ENCODE data around the gene JAM3.

Gene JAM3

GRCh38 chr11:134040386-134041302 lies 28.2 kb upstream of the JAM3 start:
- DNase-seq, result peak; percentile 57

GRCh38 chr11:134041349-134041748 lies 27.5 kb upstream of the JAM3 start:
- DNase-seq, result no peak

DNA sequence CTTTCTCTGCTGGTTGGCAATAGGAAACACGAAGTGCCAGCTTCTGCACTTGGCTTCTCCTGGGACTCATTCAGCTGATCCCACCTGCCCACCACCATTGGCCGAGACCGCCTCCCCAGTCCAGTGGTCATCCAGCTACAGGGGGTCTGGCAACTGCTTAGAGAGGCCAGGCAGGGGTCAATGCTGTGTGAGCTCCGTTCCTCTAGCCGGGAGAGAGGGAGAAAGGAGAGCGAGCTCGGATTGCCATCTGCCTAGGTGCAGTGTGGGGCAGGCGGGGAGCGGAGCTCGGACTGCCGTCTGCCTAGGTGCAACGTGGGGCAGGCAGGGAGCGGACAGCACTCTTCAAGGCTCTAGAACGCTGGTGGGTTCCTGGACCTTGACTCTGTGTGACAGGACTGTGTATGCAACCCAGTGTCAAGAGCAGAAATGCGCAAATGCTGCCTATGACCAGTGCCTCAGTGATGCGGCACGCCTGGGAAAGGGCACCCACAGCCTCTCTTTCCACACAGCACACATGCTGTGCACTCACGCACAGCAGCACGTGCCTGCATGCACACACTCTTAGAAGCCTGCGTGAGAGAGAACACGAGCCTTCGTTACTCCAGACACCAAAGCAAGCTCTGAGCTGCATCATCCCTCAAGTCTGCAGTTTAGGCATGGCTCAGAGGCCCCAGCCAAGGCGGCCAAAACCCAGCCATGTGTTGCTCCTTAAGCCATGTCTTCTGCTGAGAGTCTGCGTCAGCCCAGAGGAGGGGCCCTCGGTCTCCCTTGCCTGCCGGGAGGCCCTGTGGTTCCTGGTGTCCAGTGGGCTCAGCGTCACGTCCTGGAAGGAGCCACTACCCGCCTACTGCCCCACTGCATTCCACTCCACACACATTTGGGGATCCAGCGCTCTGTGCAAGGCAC lies 26.8 kb upstream of the JAM3 start:
- DNase-seq, result peak; percentile 31

- no peak for DNase-seq
Measured at GRCh38 chr11:134043821-134044420, 25.0 kb upstream of the JAM3 start.

DNA sequence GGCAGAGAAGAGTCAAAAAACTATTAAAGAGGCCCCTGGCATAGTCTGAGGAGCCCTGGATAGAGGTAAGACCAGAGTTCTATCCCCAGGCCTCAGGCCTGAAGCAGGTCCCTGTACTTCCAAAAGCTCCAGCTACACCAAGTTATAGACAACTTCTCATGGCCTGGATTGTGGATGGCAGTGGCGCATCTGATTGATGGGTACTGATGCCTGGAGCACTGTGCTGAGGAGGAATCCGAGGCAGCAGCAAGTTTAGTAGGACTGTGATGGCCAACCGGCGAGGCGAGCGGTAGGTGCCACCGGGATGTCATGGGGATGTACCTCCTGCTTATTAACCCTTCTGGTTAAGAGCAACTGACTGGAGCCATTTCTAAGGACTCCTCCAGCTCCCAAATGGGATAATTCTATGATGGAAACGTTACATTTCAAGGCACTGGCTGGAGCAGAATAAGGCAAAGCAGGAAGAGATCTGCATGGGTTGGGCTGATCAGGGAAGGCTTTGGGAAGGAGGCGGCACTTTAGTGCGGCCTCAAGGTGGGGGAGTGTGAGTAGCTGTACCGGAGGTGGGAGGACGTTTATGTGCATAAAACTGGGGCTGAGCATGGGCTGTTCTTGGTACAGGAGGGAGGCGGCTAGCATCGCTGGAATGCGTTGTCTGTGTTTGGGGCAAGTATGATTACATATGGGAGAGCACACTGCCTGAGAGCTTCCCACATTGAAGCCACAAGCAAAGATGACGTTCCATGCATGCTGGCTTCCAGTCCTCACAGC lies 24.2 kb upstream of the JAM3 start:
- no peak for DNase-seq

GRCh38 chr11:134045799-134046635 lies 22.9 kb upstream of the JAM3 start:
- DNase-seq, result no peak

GRCh38 chr11:134046681-134047449 lies 22.0 kb upstream of the JAM3 start:
- DNase-seq, result no peak

- peak; percentile 70 for DNase-seq
Measured at GRCh38 chr11:134047586-134047999, 21.3 kb upstream of the JAM3 start.

DNA sequence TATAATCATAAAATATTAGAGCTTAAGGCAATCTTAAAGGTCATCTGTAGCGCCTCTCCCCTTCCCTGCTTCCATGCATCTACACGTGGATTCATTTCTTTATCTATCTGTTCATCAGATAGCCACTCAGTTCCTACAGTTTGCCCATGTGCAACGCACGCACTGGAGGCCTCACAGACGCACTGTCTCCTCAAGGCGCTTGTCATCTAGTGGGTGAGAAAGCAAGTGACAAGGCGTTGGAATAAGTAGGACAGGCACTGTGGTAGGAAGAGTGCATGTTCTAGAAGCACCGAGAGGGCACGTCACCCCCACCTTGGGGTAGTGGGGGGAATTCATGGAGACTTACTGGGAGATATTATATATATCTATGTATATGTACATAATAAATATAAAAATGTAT lies 20.8 kb upstream of the JAM3 start:
- DNase-seq, result no peak

DNA sequence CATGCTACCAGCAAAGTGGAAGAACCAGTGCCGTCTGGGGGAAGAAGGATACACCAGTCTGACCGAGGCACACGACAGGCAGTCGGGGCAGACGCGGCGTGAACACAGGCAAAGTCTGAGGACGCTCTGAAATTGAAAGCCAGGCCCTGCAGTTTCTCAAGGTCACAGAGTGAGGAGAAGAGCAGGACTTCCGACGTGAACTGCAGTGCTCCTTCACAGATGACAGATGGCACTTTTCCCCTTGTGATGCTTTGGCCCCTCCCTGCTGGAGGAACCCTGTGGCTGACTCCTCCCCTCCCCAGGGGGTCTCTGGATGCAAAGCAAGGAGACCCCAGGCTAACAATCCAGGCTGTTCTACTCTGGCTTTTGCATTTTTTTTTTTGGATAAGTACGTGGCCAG lies 19.6 kb upstream of the JAM3 start:
- no peak for DNase-seq

GRCh38 chr11:134050541-134051383 lies 18.1 kb upstream of the JAM3 start:
- peak; percentile 53 for DNase-seq

- no peak for DNase-seq
Measured at GRCh38 chr11:134052395-134052987, 16.4 kb upstream of the JAM3 start.

- peak; percentile 31 for DNase-seq
Measured at GRCh38 chr11:134052988-134053945, 15.6 kb upstream of the JAM3 start.

DNA sequence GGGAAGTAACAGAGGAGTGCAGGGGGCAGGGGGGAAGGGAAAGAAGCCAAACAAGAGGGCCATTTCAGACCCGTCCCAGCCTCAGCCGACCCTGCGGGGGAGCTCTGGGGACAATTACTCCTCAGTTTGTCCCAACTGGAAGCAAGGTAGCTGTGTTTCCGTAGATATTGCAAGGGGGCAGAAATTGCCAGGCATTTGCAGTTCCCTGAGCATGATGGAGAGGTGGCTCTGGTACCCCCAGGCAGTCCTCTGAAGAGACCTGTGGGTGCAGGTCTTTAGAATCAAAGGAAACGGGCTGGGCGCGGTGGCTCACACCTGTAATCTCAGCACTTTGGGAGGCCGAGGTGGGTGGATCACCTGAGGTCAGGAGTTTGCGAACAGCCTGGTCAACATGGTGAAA lies 13.8 kb upstream of the JAM3 start:
- DNase-seq, result no peak

DNA sequence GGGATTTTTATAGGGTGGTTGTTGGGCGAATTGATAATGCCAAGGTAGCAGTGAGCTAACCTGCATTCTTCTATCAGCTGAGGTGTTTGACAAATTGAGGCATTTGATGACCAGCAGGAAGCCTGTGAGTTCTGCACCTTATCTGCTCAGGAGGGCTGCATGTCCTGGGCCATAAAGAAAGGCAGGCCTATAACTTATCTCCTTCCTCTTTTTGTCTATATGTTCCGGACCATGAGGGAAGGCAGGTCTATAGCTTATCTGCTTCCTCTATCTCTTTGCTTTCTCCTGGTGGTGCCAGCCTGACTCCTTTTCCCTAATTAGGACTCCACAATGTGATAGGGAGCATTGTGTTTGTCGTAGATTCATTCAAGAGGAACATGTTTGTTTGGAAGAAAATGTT lies 8.6 kb upstream of the JAM3 start:
- DNase-seq, result no peak

DNA sequence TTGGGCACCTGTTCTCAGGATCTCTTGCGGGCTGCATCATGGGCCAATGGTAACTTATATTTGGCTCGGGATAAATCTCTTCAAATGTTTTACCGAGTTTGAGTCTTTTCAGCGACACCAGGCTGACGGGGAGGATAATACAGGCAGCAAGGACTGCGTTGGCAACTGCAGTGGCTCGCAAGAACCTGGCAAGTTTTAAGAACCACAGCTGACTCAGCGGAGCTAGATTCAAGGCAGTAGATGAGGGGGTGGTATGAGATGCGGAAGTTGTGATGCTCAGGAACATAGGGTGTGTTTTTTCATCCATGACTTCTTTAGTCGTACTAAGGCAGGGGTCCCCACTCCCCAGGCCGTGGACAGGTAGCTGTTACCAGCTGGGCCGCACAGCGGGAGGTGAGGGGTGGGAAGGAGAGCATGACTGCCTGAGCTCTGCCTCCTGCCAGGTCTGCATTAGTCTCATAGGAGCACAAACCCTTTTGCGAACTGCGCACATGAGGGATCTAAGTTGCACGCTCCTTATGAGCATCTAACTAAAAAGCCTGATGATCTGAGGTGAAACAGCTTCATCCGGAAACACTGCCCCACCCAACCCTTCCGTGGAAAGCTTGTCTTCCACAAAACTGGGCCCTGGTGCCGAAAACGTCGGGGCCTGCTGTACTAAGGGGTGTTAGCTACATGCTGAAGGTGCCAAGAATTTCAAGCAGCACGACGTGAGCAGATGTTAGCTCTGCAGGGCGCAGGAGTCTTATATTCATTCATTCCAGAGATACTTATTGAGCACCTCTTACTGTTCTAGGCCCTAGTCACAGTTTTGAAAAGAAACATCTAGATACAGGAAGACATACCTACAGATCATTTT lies 6.4 kb upstream of the JAM3 start:
- DNase-seq, result no peak

DNA sequence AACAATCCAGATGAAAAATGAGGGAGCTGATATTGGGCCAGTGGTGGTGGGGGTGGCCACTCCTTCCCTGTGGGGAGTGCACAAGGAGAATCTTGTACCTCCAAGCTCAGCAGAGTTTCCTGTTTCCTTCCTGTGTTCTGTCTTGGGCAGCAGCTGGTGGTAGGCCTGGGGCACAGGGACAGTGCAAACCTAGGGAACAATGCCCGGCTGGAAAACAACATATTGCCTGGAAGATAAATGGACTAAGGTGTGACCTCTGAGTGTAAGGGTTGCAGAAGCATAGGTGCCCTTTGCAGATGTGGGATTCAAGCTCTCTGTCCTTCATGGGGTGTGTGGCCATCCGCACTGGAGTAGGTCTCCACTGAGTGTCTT lies 5.8 kb upstream of the JAM3 start:
- DNase-seq, result no peak

Measured in fibroblast of upper back skin (primary cell).